Neural cell (in vitro differentiated cells): ENCODE results near the gene NTNG1. TPM values are rescaled to one million over a fixed set of nuclear protein-coding genes. Genes with fewer than 3 reads are reported as not detected.

Experiments used
- H2AFZ ChIP-seq: fragments of 200-600, 300-800 bp; sonication (generic), shearing (Covaris generic); 2 replicates; pipeline ENCODE4 v1.6.0; 2014; ENCODE audit warnings: low read depth, mild to moderate bottlenecking, antibody characterized with exemption, low read length, moderate library complexity
- H3F3A ChIP-seq: fragments of 200-600 bp; shearing (Covaris generic); 2 replicates; pipeline ENCODE4 v1.6.1; 2016; ENCODE audit warnings: mild to moderate bottlenecking, moderate library complexity, mixed read lengths, antibody characterized with exemption, low read length; ENCODE audit not compliant: insufficient read depth, poor library complexity, severe bottlenecking
- H3K27ac ChIP-seq: fragments of 200-600, 300-800 bp; sonication (generic), shearing (Covaris generic); 2 replicates; pipeline ENCODE4 v1.5.1; 2014; ENCODE audit warnings: mild to moderate bottlenecking, low read length, moderate library complexity
- H3K27me3 ChIP-seq: fragments of 300-800, 200-600 bp; sonication (generic), shearing (Covaris generic); 2 replicates; pipeline ENCODE4 v1.6.0; 2014; ENCODE audit warnings: mild to moderate bottlenecking, low read depth, low read length, moderate library complexity; ENCODE audit not compliant: insufficient read depth
- H3K36me3 ChIP-seq: fragments of 300-800, 200-600 bp; sonication (generic), shearing (Covaris generic); 2 replicates; pipeline ENCODE4 v1.5.1; 2014; ENCODE audit warnings: mild to moderate bottlenecking, antibody characterized with exemption, low read length, moderate library complexity; ENCODE audit not compliant: insufficient read depth
- H3K4me2 ChIP-seq: fragments of 300-800, 200-600 bp; sonication (generic), shearing (Covaris generic); 2 replicates; pipeline ENCODE4 v1.6.0; 2014; ENCODE audit warnings: mild to moderate bottlenecking, low read length
- H3K4me3 ChIP-seq: fragments of 300-800, 200-600 bp; sonication (generic), shearing (Covaris generic); 2 replicates; pipeline ENCODE4 v1.5.1; 2014; ENCODE audit warnings: mild to moderate bottlenecking, low read length, moderate library complexity
- H3K79me2 ChIP-seq: fragments of 200-600 bp; shearing (Covaris generic); replicated peaks from 2 replicates; pipeline ENCODE4 v1.6.0; 2014; ENCODE audit warnings: mild to moderate bottlenecking, low read length, moderate library complexity; ENCODE audit not compliant: insufficient read depth
- H3K9ac ChIP-seq: fragments of 300-800, 200-600 bp; sonication (generic), shearing (Covaris generic); 2 replicates; pipeline ENCODE4 v1.6.1; 2016; ENCODE audit warnings: mild to moderate bottlenecking, low read length, mixed read lengths
- H3K9me2 ChIP-seq: fragments of 200-600 bp; shearing (Covaris generic); 2 replicates; pipeline ENCODE4 v1.6.1; 2016; ENCODE audit warnings: mild to moderate bottlenecking, low read length, mixed read lengths; ENCODE audit not compliant: insufficient read depth
- H3K9me3 ChIP-seq: fragments of 200-600, 300-800 bp; sonication (generic), shearing (Covaris generic); 2 replicates; pipeline ENCODE4 v1.6.1; 2016; ENCODE audit warnings: mild to moderate bottlenecking, mixed run types, low read length, moderate library complexity, mixed read lengths
- H4K20me1 ChIP-seq: fragments of 200-600 bp; shearing (Covaris generic); 2 replicates; pipeline ENCODE4 v1.6.1; 2016; ENCODE audit warnings: mild to moderate bottlenecking, mixed run types; ENCODE audit not compliant: insufficient read depth
- EP300 ChIP-seq: fragments of 450-650 bp; conservative IDR thresholded peaks from 2 replicates; pipeline ENCODE4 v1.6.1; 2014; ENCODE audit warnings: antibody characterized with exemption, mild to moderate bottlenecking, moderate library complexity; ENCODE audit not compliant: poor library complexity, severe bottlenecking
- EZH2 ChIP-seq: fragments of 200-600, 300-800 bp; shearing (Covaris generic), sonication (generic); IDR thresholded peaks from 2 replicates; pipeline ENCODE4 v1.6.1; 2014; ENCODE audit warnings: antibody characterized with exemption, low read length, borderline replicate concordance, mild to moderate bottlenecking; ENCODE audit not compliant: insufficient read depth, poor library complexity, severe bottlenecking
- MXI1 ChIP-seq: fragments of 450-650 bp; conservative IDR thresholded peaks from 2 replicates; pipeline ENCODE4 v1.6.1; 2014; ENCODE audit warnings: antibody characterized with exemption, mild to moderate bottlenecking; ENCODE audit not compliant: poor library complexity, severe bottlenecking
- POLR2AphosphoS5 ChIP-seq: IDR thresholded peaks from 2 replicates; pipeline ENCODE4 v1.6.1; 2012
- RAD21 ChIP-seq: fragments of 450-650 bp; conservative IDR thresholded peaks from 2 replicates; pipeline ENCODE4 v1.6.1; 2014; ENCODE audit warnings: antibody characterized with exemption, mild to moderate bottlenecking, moderate library complexity
- SMC3 ChIP-seq: fragments of 450-650 bp; conservative IDR thresholded peaks from 2 replicates; pipeline ENCODE4 v1.6.1; 2014; ENCODE audit warnings: antibody characterized with exemption, mild to moderate bottlenecking, moderate library complexity; ENCODE audit not compliant: poor library complexity
- TAF1 ChIP-seq: IDR thresholded peaks from 2 replicates; pipeline ENCODE4 v1.6.1; 2012; ENCODE audit warnings: low read depth
- polyA plus RNA-seq: library from polyadenylated mRNA; depleted of rRNA; stranded (reverse); fragments of >200 nt; gene quantifications from 2 replicates; pipeline ENCODE4 v1.2.3, GENCODE V29; 2014
- TF ChIP-seq, protein P1 (sequence below): fragments of 450-650 bp; IDR thresholded peaks from 2 replicates; pipeline ENCODE4 v1.5.1; 2014; ENCODE audit warnings: antibody characterized with exemption, mild to moderate bottlenecking, moderate library complexity; ENCODE audit not compliant: poor library complexity, severe bottlenecking
- TF ChIP-seq, protein P2 (sequence below): IDR thresholded peaks from 2 replicates; pipeline ENCODE4 v1.6.1; 2012; ENCODE audit warnings: borderline replicate concordance

NTNG1 gene
- polyA plus RNA-seq, 1 donor from 2014 or later = not detected

DNA sequence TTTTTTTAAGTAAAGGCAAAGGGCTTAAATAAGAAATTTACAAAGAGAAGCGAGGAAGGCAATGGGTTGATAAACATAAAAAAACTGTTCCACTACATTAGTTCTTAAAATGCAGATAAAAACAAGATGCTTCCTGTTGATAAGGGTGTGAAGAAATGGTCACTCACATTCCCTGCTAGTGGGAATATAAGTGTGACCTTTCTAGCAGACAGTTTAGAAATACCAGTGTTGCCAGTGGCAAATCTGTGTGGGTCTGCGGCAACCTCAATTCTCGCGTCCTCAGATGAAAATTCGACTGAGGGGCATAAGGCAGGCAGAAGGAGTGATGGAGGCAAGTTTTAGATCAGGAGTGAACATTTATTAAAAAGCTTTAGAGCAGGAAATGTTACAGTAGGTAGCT lies 151.1 kb downstream of the NTNG1 start:
- TF ChIP-seq EZH2 (no peak), MXI1 (no peak)
- H3K36me3 ChIP-seq = no peaks in the 10 kb centered on the region

DNA sequence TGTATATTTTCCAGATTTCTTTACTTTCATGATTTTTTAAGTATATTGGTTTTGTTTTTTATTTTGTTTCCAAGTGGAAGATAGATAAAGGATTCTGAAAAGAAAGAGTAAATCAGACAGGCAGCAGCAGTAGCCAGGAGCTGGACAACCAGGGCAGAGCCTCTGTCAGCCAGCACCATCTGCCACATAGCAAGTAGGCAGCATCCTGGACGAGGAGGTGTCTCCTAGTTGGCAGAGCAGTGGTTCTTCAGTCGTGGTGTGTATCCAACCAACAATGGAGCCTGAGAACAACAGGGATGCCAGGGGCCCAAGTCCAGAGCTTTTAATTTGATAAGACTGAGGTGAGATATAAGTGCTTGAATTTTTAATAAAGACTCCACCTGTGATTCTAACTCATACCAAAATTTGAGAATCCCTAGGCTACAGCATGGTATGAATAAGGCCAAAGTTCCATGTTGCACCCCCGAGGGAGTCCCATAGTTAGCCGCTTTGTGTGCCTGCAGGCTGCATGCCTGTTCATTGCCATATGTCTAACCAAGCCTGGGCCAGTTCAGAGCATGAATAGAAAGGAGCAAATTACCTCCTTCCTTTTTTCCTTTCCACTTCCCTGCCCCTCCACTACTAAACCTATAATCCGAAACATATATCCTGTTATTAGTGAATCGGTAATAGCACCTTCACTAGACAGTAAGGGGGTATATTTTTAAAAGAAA lies 153.2 kb downstream of the NTNG1 start:
- Histone ChIP-seq H3K4me2 (no peak overlapping the region), H3K9me3 (no peaks in the 10 kb centered on the region), H3F3A (no peaks in the 10 kb centered on the region), H3K9me2 (no peaks in the 10 kb centered on the region), H3K36me3 (no peaks in the 10 kb centered on the region), H3K9ac (no peak overlapping the region), H4K20me1 (no peaks in the 10 kb centered on the region), H3K27me3 (no peaks in the 10 kb centered on the region), H2AFZ (no peak overlapping the region), H3K4me3 (no peak overlapping the region), H3K79me2 (no peaks in the 10 kb centered on the region), H3K27ac (no peak overlapping the region)
- no peak for TF ChIP-seq MXI1

More for the DNA sequence above, 151.1 kb downstream of the NTNG1 start:
- no peak overlapping the region for H3K4me3 ChIP-seq
- H3K27ac ChIP-seq = no peak overlapping the region
- no peaks in the 10 kb centered on the region for H3K27me3 ChIP-seq
- H3K4me2 ChIP-seq = no peak overlapping the region
- no peak overlapping the region for H2AFZ ChIP-seq
- no peaks in the 10 kb centered on the region for H3K79me2 ChIP-seq
- no peaks in the 10 kb centered on the region for H3F3A ChIP-seq
- H3K9ac ChIP-seq = no peak overlapping the region
- no peaks in the 10 kb centered on the region for H4K20me1 ChIP-seq
- no peaks in the 10 kb centered on the region for H3K9me3 ChIP-seq
- no peaks in the 10 kb centered on the region for H3K9me2 ChIP-seq

DNA sequence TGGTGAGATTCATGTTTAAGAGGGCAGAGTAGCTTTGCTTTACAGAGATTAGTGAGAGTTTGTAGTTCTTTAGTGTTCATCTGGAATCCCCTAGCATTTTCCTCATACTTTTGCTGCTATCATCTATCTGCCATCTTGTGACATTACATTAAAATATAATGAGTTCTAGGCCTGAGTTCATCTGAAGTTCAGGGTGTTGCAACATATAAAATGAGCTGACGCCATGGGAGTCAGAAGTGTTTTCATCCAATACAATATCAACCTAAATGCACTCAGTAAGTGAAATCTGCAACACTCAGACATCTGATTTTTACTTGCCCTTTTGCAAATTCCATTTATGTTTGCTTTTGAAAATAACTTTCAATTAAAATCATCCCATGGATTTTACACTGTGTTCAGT lies 153.8 kb downstream of the NTNG1 start:
- H3K9me2 ChIP-seq = no peaks in the 10 kb centered on the region
- H4K20me1 ChIP-seq = no peaks in the 10 kb centered on the region
- H3K27ac ChIP-seq = no peak overlapping the region
- no peaks in the 10 kb centered on the region for H3K79me2 ChIP-seq
- no peak overlapping the region for H2AFZ ChIP-seq
- H3K36me3 ChIP-seq = no peaks in the 10 kb centered on the region
- no peak overlapping the region for H3K4me2 ChIP-seq
- H3K27me3 ChIP-seq = no peaks in the 10 kb centered on the region
- H3K9ac ChIP-seq = no peak overlapping the region
- no peak for TF ChIP-seq EZH2
- TF ChIP-seq RAD21 = no peak
- TF ChIP-seq, protein P1, sequence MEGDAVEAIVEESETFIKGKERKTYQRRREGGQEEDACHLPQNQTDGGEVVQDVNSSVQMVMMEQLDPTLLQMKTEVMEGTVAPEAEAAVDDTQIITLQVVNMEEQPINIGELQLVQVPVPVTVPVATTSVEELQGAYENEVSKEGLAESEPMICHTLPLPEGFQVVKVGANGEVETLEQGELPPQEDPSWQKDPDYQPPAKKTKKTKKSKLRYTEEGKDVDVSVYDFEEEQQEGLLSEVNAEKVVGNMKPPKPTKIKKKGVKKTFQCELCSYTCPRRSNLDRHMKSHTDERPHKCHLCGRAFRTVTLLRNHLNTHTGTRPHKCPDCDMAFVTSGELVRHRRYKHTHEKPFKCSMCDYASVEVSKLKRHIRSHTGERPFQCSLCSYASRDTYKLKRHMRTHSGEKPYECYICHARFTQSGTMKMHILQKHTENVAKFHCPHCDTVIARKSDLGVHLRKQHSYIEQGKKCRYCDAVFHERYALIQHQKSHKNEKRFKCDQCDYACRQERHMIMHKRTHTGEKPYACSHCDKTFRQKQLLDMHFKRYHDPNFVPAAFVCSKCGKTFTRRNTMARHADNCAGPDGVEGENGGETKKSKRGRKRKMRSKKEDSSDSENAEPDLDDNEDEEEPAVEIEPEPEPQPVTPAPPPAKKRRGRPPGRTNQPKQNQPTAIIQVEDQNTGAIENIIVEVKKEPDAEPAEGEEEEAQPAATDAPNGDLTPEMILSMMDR = no peak
- no peak for TF ChIP-seq POLR2AphosphoS5
- TF ChIP-seq TAF1 = no peak
- no peak for TF ChIP-seq SMC3
- no peak for TF ChIP-seq EP300
- TF ChIP-seq MXI1 = no peak
- TF ChIP-seq, protein P2, sequence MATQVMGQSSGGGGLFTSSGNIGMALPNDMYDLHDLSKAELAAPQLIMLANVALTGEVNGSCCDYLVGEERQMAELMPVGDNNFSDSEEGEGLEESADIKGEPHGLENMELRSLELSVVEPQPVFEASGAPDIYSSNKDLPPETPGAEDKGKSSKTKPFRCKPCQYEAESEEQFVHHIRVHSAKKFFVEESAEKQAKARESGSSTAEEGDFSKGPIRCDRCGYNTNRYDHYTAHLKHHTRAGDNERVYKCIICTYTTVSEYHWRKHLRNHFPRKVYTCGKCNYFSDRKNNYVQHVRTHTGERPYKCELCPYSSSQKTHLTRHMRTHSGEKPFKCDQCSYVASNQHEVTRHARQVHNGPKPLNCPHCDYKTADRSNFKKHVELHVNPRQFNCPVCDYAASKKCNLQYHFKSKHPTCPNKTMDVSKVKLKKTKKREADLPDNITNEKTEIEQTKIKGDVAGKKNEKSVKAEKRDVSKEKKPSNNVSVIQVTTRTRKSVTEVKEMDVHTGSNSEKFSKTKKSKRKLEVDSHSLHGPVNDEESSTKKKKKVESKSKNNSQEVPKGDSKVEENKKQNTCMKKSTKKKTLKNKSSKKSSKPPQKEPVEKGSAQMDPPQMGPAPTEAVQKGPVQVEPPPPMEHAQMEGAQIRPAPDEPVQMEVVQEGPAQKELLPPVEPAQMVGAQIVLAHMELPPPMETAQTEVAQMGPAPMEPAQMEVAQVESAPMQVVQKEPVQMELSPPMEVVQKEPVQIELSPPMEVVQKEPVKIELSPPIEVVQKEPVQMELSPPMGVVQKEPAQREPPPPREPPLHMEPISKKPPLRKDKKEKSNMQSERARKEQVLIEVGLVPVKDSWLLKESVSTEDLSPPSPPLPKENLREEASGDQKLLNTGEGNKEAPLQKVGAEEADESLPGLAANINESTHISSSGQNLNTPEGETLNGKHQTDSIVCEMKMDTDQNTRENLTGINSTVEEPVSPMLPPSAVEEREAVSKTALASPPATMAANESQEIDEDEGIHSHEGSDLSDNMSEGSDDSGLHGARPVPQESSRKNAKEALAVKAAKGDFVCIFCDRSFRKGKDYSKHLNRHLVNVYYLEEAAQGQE = no peak
- H3F3A ChIP-seq = no peaks in the 10 kb centered on the region
- H3K4me3 ChIP-seq = no peak overlapping the region
- H3K9me3 ChIP-seq = no peaks in the 10 kb centered on the region
